Ishikawa (cell line): ENCODE results near the gene YTHDF1.

Experiments
- CEBPB ChIP-seq: IDR thresholded peaks from 2 replicates; pipeline ENCODE4 v1.6.1; 2012
- CREB1 ChIP-seq: IDR thresholded peaks from 2 replicates; pipeline ENCODE4 v1.6.1; 2012; ENCODE audit warnings: low read depth
- EGR1 ChIP-seq: IDR thresholded peaks from 2 replicates; pipeline ENCODE4 v1.6.1; 2012
- EP300 ChIP-seq: IDR thresholded peaks from 2 replicates; pipeline ENCODE4 v1.6.1; 2012; ENCODE audit warnings: borderline replicate concordance
- FOXM1 ChIP-seq: IDR thresholded peaks from 2 replicates; pipeline ENCODE4 v1.6.1; 2012; ENCODE audit warnings: low read depth, borderline replicate concordance
- MAX ChIP-seq: IDR thresholded peaks from 2 replicates; pipeline ENCODE4 v1.6.1; 2012
- NFIC ChIP-seq: IDR thresholded peaks from 2 replicates; pipeline ENCODE4 v1.6.1; 2012
- RAD21 ChIP-seq: IDR thresholded peaks from 2 replicates; pipeline ENCODE4 v1.6.1; 2012; ENCODE audit warnings: low read depth
- REST ChIP-seq: IDR thresholded peaks from 2 replicates; pipeline ENCODE4 v1.6.1; 2012; ENCODE audit warnings: low read depth, mild to moderate bottlenecking
- TAF1 ChIP-seq: IDR thresholded peaks from 2 replicates; pipeline ENCODE4 v1.6.1; 2012; ENCODE audit warnings: low read depth, mild to moderate bottlenecking
- TCF12 ChIP-seq: IDR thresholded peaks from 2 replicates; pipeline ENCODE4 v1.6.1; 2012; ENCODE audit warnings: low read depth
- TEAD4 ChIP-seq: IDR thresholded peaks from 2 replicates; pipeline ENCODE4 v1.6.1; 2012
- USF1 ChIP-seq: IDR thresholded peaks from 2 replicates; pipeline ENCODE4 v1.6.1; 2012
- YY1 ChIP-seq: IDR thresholded peaks from 2 replicates; pipeline ENCODE4 v1.6.1; 2012; ENCODE audit warnings: low read depth
- ZBTB7A ChIP-seq: IDR thresholded peaks from 2 replicates; pipeline ENCODE4 v1.6.1; 2012; ENCODE audit warnings: low read depth

YTHDF1 gene

GRCh38 chr20:63254232-63254605, 38.3 kb upstream of the YTHDF1 start, which contains the start of gene NKAIN4:
Gene NKAIN4, minus strand, starts transcription at chr20:63254463. Its CDS starts 13 bp downstream, at chr20:63254450.
- no peak for TF ChIP-seq TAF1
- TF ChIP-seq TEAD4 = no peak
- TF ChIP-seq RAD21 = no peak
- TF ChIP-seq EP300 = no peak
- TF ChIP-seq NFIC = no peak
- no peak for TF ChIP-seq EGR1
- no peak for TF ChIP-seq CREB1
- TF ChIP-seq TCF12 = no peak
- no peak for TF ChIP-seq ZBTB7A
- TF ChIP-seq CEBPB = no peak
- no peak for TF ChIP-seq USF1
- TF ChIP-seq REST = no peak

- no peak for TF ChIP-seq EP300
- no peak for TF ChIP-seq RAD21
- TF ChIP-seq TEAD4 = no peak
- no peak for TF ChIP-seq TCF12
- no peak for TF ChIP-seq REST
- no peak for TF ChIP-seq USF1
- TF ChIP-seq FOXM1 = no peak
- no peak for TF ChIP-seq EGR1
- no peak for TF ChIP-seq NFIC
- no peak for TF ChIP-seq CREB1
- TF ChIP-seq MAX = no peak
- no peak for TF ChIP-seq YY1
- TF ChIP-seq CEBPB = no peak
- TF ChIP-seq ZBTB7A = no peak
- no peak for TF ChIP-seq TAF1
These were observed 37.7 kb upstream of the YTHDF1 start for GRCh38 chr20:63253438-63254231.

GRCh38 chr20:63253065-63253437, 37.1 kb upstream of the YTHDF1 start:
- TF ChIP-seq CREB1 = no peak
- TF ChIP-seq FOXM1 = no peak
- TF ChIP-seq REST = no peak
- TF ChIP-seq EP300 = no peak
- no peak for TF ChIP-seq TEAD4
- no peak for TF ChIP-seq MAX
- TF ChIP-seq CEBPB = no peak
- TF ChIP-seq TAF1 = no peak
- TF ChIP-seq NFIC = no peak
- TF ChIP-seq EGR1 = no peak

GRCh38 chr20:63252284-63252711, 36.4 kb upstream of the YTHDF1 start:
- no peak for TF ChIP-seq ZBTB7A
- no peak for TF ChIP-seq TEAD4
- TF ChIP-seq EGR1 = no peak
- no peak for TF ChIP-seq TCF12
- no peak for TF ChIP-seq REST
- TF ChIP-seq CEBPB = no peak
- TF ChIP-seq NFIC = no peak
- TF ChIP-seq EP300 = no peak
- TF ChIP-seq CREB1 = no peak
- no peak for TF ChIP-seq RAD21
- TF ChIP-seq MAX = no peak
- TF ChIP-seq USF1 = no peak
- TF ChIP-seq YY1 = no peak
- no peak for TF ChIP-seq TAF1
- no peak for TF ChIP-seq FOXM1
